HK-2 (cell line): ENCODE data around the gene TNFRSF17.

Source experiments
- DNase-seq: peaks from one replicate; pipeline ENCODE4 v3.0.0-alpha.2; 2018; ENCODE audit not compliant: unreplicated experiment

TNFRSF17 gene

GRCh38 chr16:12002447-12003006 lies 37.5 kb downstream of the TNFRSF17 start:
- no peak for DNase-seq

- DNase-seq: no peak
These were observed 41.6 kb downstream of the TNFRSF17 start for GRCh38 chr16:12006637-12007036.

- no peak for DNase-seq
These were observed 44.5 kb downstream of the TNFRSF17 start for GRCh38 chr16:12009462-12009861.

- DNase-seq: no peak
These were observed 44.9 kb downstream of the TNFRSF17 start for GRCh38 chr16:12009922-12010321.

GRCh38 chr16:12010388-12011251 lies 45.6 kb downstream of the TNFRSF17 start:
- DNase-seq: no peak

GRCh38 chr16:12011565-12011964 lies 46.6 kb downstream of the TNFRSF17 start:
- DNase-seq: no peak

GRCh38 chr16:12016291-12016947 lies 51.4 kb downstream of the TNFRSF17 start:
- DNase-seq: no peak

- DNase-seq: no peak
These were observed 52.5 kb downstream of the TNFRSF17 start for GRCh38 chr16:12017558-12017957.
